Hepatocyte (in vitro differentiated cells): ENCODE results near the gene MARCO. TPM values are rescaled to one million over a fixed set of nuclear protein-coding genes. Genes with fewer than 3 reads are reported as not detected.

ENCODE experiments used
- DNase-seq: peaks from one replicate; pipeline ENCODE4 v3.0.0-alpha.2; 2016; ENCODE audit warnings: low spot score
- H2AFZ ChIP-seq: fragments of 200-600 bp; sonication (generic); 2 replicates; pipeline ENCODE4 v1.6.0; 2016; ENCODE audit warnings: antibody characterized with exemption, mild to moderate bottlenecking
- H3K27ac ChIP-seq: fragments of 200-600 bp; sonication (generic); 2 replicates; pipeline ENCODE4 v1.5.1; 2016; ENCODE audit warnings: mild to moderate bottlenecking
- H3K27me3 ChIP-seq: fragments of 200-600 bp; sonication (generic); 2 replicates; pipeline ENCODE4 v1.6.1; 2016
- H3K36me3 ChIP-seq: fragments of 200-600 bp; sonication (generic); replicated peaks from 2 replicates; pipeline ENCODE4 v1.5.1; 2016; ENCODE audit warnings: low read depth; ENCODE audit not compliant: insufficient read depth
- H3K4me1 ChIP-seq: fragments of 200-600 bp; sonication (generic); 2 replicates; pipeline ENCODE4 v1.5.1; 2016; ENCODE audit warnings: mild to moderate bottlenecking, moderate library complexity; ENCODE audit not compliant: insufficient read depth
- H3K4me2 ChIP-seq: fragments of 200-600 bp; sonication (generic); 2 replicates; pipeline ENCODE4 v1.6.0; 2016
- H3K4me3 ChIP-seq: fragments of 200-600 bp; sonication (generic); 2 replicates; pipeline ENCODE4 v1.5.1; 2016; ENCODE audit warnings: mild to moderate bottlenecking
- H3K79me2 ChIP-seq: fragments of 200-600 bp; sonication (generic); 2 replicates; pipeline ENCODE4 v1.6.0; 2017; ENCODE audit warnings: mild to moderate bottlenecking
- H3K9me2 ChIP-seq: fragments of 200-600 bp; sonication (generic); replicated peaks from 2 replicates; pipeline ENCODE4 v1.6.0; 2017; ENCODE audit warnings: mild to moderate bottlenecking; ENCODE audit not compliant: insufficient read depth
- H3K9me3 ChIP-seq: fragments of 200-600 bp; sonication (generic); 2 replicates; pipeline ENCODE4 v1.5.1; 2016; ENCODE audit warnings: low read depth, mild to moderate bottlenecking
- H4K20me1 ChIP-seq: fragments of 200-600 bp; sonication (generic); 2 replicates; pipeline ENCODE4 v1.6.0; 2016; ENCODE audit warnings: mild to moderate bottlenecking; ENCODE audit not compliant: insufficient read depth, poor library complexity, severe bottlenecking
- EZH2 ChIP-seq: fragments of 200-600 bp; sonication (generic); IDR thresholded peaks from 2 replicates; pipeline ENCODE4 v1.6.1; 2016; ENCODE audit warnings: antibody characterized with exemption, mild to moderate bottlenecking, borderline replicate concordance
- EZH2phosphoT487 ChIP-seq: fragments of 200-600 bp; sonication (generic); IDR thresholded peaks from one replicate; pipeline ENCODE4 v1.6.1; 2018; ENCODE audit warnings: antibody characterized with exemption, mild to moderate bottlenecking, low read depth, moderate library complexity; ENCODE audit not compliant: unreplicated experiment, severe bottlenecking
- WGBS: methylation state at CpG from one replicate; pipeline ENCODE4 v1.1.6; 2016; ENCODE audit warnings: low lambda C conversion rate; ENCODE audit errors: missing lambda C conversion rate; 5-methylcytosine and 5-hydroxymethylcytosine counted together
- polyA plus RNA-seq: library from polyadenylated mRNA; unstranded; fragments of >200 nt; fragmentation: Nextera tagmentation; extraction: Ambion mirVana; gene quantifications from 2 replicates; pipeline ENCODE4 v1.2.1, GENCODE V29; 2016
- total RNA-seq: library from RNA; depleted of rRNA; stranded (reverse); fragments of >200 nt; gene quantifications from 2 replicates; pipeline ENCODE4 v1.2.3, GENCODE V29; 2014
- TF ChIP-seq, protein P1 (sequence below): fragments of 200-600 bp; sonication (generic); IDR thresholded peaks from 2 replicates; pipeline ENCODE4 v1.5.1; 2016; ENCODE audit warnings: antibody characterized with exemption, mild to moderate bottlenecking; ENCODE audit not compliant: poor library complexity

The MARCO gene
- total and polyA plus RNA-seq, 2 experiments from 2014 or later, result 0.10 TPM; not detected in 1

DNA sequence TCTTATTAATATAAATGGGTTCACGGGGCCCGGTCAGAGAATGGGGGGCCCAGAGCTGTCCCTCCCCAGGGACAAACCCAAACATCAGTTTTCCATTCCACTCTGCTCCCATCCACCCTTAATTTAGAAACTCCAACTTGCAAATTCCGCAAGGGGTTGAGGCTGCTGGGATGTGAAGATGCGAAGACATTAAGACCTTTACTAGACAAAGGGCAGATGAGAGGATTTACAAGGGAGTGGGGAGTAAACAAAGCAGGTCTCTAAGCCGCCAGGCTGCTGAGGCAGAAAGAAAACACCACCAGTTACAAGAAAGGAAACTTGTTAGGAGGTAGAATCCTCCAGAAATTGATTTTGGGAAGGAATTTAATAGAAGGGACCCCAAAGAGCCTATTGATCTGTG is 33.1 kb downstream of the MARCO start:
- H3K36me3 ChIP-seq, result no peaks in the 10 kb centered on the region
- TF ChIP-seq, protein P1, sequence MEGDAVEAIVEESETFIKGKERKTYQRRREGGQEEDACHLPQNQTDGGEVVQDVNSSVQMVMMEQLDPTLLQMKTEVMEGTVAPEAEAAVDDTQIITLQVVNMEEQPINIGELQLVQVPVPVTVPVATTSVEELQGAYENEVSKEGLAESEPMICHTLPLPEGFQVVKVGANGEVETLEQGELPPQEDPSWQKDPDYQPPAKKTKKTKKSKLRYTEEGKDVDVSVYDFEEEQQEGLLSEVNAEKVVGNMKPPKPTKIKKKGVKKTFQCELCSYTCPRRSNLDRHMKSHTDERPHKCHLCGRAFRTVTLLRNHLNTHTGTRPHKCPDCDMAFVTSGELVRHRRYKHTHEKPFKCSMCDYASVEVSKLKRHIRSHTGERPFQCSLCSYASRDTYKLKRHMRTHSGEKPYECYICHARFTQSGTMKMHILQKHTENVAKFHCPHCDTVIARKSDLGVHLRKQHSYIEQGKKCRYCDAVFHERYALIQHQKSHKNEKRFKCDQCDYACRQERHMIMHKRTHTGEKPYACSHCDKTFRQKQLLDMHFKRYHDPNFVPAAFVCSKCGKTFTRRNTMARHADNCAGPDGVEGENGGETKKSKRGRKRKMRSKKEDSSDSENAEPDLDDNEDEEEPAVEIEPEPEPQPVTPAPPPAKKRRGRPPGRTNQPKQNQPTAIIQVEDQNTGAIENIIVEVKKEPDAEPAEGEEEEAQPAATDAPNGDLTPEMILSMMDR, result no peak
- no peak for TF ChIP-seq EZH2phosphoT487
- no peak for TF ChIP-seq EZH2
- H3K4me1 ChIP-seq, result no peaks in the 10 kb centered on the region
- H3K27me3 ChIP-seq, result peaks cover 8% of the 10 kb centered on the region
- no peak for DNase-seq
- no peak overlapping the region for H3K4me3 ChIP-seq
- no peaks in the 10 kb centered on the region for H4K20me1 ChIP-seq
- WGBS, result 61% methylated on average over 5 of the region's 5 CpGs
- H3K9me2 ChIP-seq, result no peaks in the 10 kb centered on the region
- no peak overlapping the region for H3K4me2 ChIP-seq
- no peak overlapping the region for H2AFZ ChIP-seq
- no peaks in the 10 kb centered on the region for H3K79me2 ChIP-seq
- no peaks in the 10 kb centered on the region for H3K9me3 ChIP-seq
- H3K27ac ChIP-seq, result no peak overlapping the region

GRCh38 chr2:118978064-118978463 is 36.1 kb downstream of the MARCO start:
- Histone ChIP-seq H3K27ac (no peak overlapping the region), H3K9me3 (no peaks in the 10 kb centered on the region), H3K9me2 (no peaks in the 10 kb centered on the region), H3K4me1 (no peaks in the 10 kb centered on the region), H3K4me3 (no peak overlapping the region), H3K27me3 (peaks cover 12% of the 10 kb centered on the region), H3K4me2 (no peak overlapping the region), H3K36me3 (no peaks in the 10 kb centered on the region), H3K79me2 (no peaks in the 10 kb centered on the region), H4K20me1 (no peaks in the 10 kb centered on the region), H2AFZ (no peak overlapping the region)
- TF ChIP-seq EZH2phosphoT487, result no peak
- TF ChIP-seq, protein P1, result no peak
- TF ChIP-seq EZH2, result no peak
- DNase-seq, result no peak
- WGBS, result 82% methylated on average over 2 of the region's 2 CpGs

- no peaks in the 10 kb centered on the region for H4K20me1 ChIP-seq
- no peak overlapping the region for H3K27ac ChIP-seq
- no peak for DNase-seq
- no peaks in the 10 kb centered on the region for H3K79me2 ChIP-seq
- no peaks in the 10 kb centered on the region for H3K4me1 ChIP-seq
- H3K9me2 ChIP-seq, result no peaks in the 10 kb centered on the region
- H3K9me3 ChIP-seq, result no peaks in the 10 kb centered on the region
- H3K27me3 ChIP-seq, result peaks cover 12% of the 10 kb centered on the region
- TF ChIP-seq EZH2phosphoT487 (no peak), EZH2 (no peak)
- TF ChIP-seq, protein P1, result no peak
- H3K36me3 ChIP-seq, result no peaks in the 10 kb centered on the region
- no peak overlapping the region for H2AFZ ChIP-seq
- H3K4me2 ChIP-seq, result no peak overlapping the region
- 81% methylated on average over 5 of the region's 5 CpGs for WGBS
- H3K4me3 ChIP-seq, result no peak overlapping the region
Observed at GRCh38 chr2:118979152-118979861, 37.3 kb downstream of the MARCO start.

GRCh38 chr2:118980022-118980421 is 38.0 kb downstream of the MARCO start:
- Histone ChIP-seq H3K36me3 (no peaks in the 10 kb centered on the region), H3K4me2 (no peak overlapping the region), H3K4me1 (no peaks in the 10 kb centered on the region), H4K20me1 (no peaks in the 10 kb centered on the region), H3K27ac (no peak overlapping the region), H3K9me2 (no peaks in the 10 kb centered on the region), H3K4me3 (no peak overlapping the region), H3K9me3 (no peaks in the 10 kb centered on the region), H3K27me3 (peaks cover 12% of the 10 kb centered on the region), H2AFZ (no peak overlapping the region), H3K79me2 (no peaks in the 10 kb centered on the region)
- no peak for DNase-seq
- no peak for TF ChIP-seq EZH2
- WGBS, result 86% methylated on average over 4 of the region's 4 CpGs
